OCI-LY3 (cell line): Measurements from ENCODE around the gene ATG10.

Source experiments
- CTCF ChIP-seq: fragments of 200-600, 300-600 bp; sonication (generic); IDR thresholded peaks from 2 replicates; pipeline ENCODE4 v1.5.1; 2014; ENCODE audit warnings: antibody characterized with exemption, low read length, low read depth
- EZH2phosphoT487 ChIP-seq: fragments of 200-600 bp; shearing (Covaris generic); IDR thresholded peaks from 2 replicates; pipeline ENCODE4 v1.6.1; 2018; ENCODE audit warnings: antibody characterized with exemption, mixed run types, low read depth

- no peak for TF ChIP-seq CTCF
- TF ChIP-seq EZH2phosphoT487: no peak
Observed at GRCh38 chr5:82074950-82075349, 103.1 kb downstream of the ATG10 start.
